Measurements from ENCODE around the gene PAMR1. TPM values are rescaled to one million over a fixed set of nuclear protein-coding genes. Genes with fewer than 3 reads are reported as not detected.

Gene PAMR1
- total and polyA plus RNA-seq, 2 of the 8 experiments (the other 6 are each of a cell fraction or from before 2014, with no cell fraction given), result 3.0 to 6.9 TPM

DNA sequence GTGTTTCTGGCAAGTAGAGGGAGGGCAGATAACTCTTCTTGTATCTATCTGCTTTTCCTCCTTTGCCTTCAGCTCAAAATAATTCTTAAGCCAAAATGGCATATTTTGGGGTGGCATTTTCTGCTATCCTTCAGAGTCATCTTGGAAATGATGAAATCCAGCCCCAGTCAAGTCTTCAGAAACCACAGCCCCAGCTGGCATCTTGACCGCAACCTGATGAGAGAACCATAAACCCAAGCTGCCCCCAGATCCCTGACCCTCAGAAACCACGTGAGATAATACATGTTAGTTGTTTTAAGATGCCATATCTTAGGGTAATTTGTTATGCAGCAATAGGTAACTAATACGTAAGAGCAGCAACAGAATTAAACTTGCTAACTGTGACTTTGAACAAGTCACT is 15.1 kb upstream of the PAMR1 start (continued):
- TF ChIP-seq BACH1 (IDR thresholded peaks at IDR 0.05; ENCODE audit: low read length), result no peak
- no peak for TF ChIP-seq JUN (IDR thresholded peaks at IDR 0.05; ENCODE audit: low read depth, low read length)
- TF ChIP-seq POU5F1 (IDR thresholded peaks at IDR 0.05; ENCODE audit: low read depth, low read length), result no peak
- TF ChIP-seq CBX5 (IDR thresholded peaks at IDR 0.05; ENCODE audit: low read depth, low read length), result no peak
- TF ChIP-seq CREB1 (IDR thresholded peaks at IDR 0.05), result no peak

Data from H1 (cell line).